Pons (tissue), 1 donor: ENCODE results near the gene LZTS3.
"Not testable (repeated sequence)": the region's sequence is repeated elsewhere in the genome, so short reads cannot be mapped to it uniquely, and the experiment has no call there.

Experiments
- DNase-seq: peaks from one replicate; pipeline ENCODE4 v3.0.0-alpha.2; 2016; ENCODE audit warnings: low spot score

The LZTS3 gene

GRCh38 chr20:3135507-3136070, 37.8 kb downstream of the LZTS3 start:
- no peak for DNase-seq

- no peak for DNase-seq
Observed at GRCh38 chr20:3134151-3134550, 39.2 kb downstream of the LZTS3 start.

- no peak for DNase-seq
Observed at GRCh38 chr20:3133155-3133554, 40.2 kb downstream of the LZTS3 start.

GRCh38 chr20:3130051-3130600, 43.2 kb downstream of the LZTS3 start:
- no peak for DNase-seq

GRCh38 chr20:3129094-3129493, 44.3 kb downstream of the LZTS3 start:
- no peak for DNase-seq

- no peak for DNase-seq
Observed at GRCh38 chr20:3128275-3128984, 44.9 kb downstream of the LZTS3 start.

GRCh38 chr20:3126527-3126859, 46.9 kb downstream of the LZTS3 start:
- no peak for DNase-seq

GRCh38 chr20:3125776-3126526, 47.4 kb downstream of the LZTS3 start:
- not testable (repeated sequence) for DNase-seq

- not testable (repeated sequence) for DNase-seq
Observed at GRCh38 chr20:3124773-3125560, 48.4 kb downstream of the LZTS3 start.

GRCh38 chr20:3124163-3124562, 49.2 kb downstream of the LZTS3 start:
- not testable (repeated sequence) for DNase-seq

GRCh38 chr20:3123542-3123941, 49.8 kb downstream of the LZTS3 start:
- DNase-seq: no peak

GRCh38 chr20:3121955-3122610, 51.3 kb downstream of the LZTS3 start:
- DNase-seq: no peak

GRCh38 chr20:3121271-3121911, 52.0 kb downstream of the LZTS3 start:
- DNase-seq: no peak

- DNase-seq: no peak
Observed at GRCh38 chr20:3119044-3119443, 54.3 kb downstream of the LZTS3 start.

- peak; percentile 73 for DNase-seq
Observed at GRCh38 chr20:3117839-3118379, 55.4 kb downstream of the LZTS3 start.

GRCh38 chr20:3116341-3116740, 57.0 kb downstream of the LZTS3 start:
- no peak for DNase-seq

GRCh38 chr20:3115190-3116107, 57.9 kb downstream of the LZTS3 start:
- peak; percentile 24 for DNase-seq
